SK-N-SH (cell line): ENCODE results near the gene MYOZ2. TPM values are rescaled to one million over a fixed set of nuclear protein-coding genes. Genes with fewer than 3 reads are reported as not detected.

Experiments used
- CTCF ChIA-PET: fragments of 300-600, 350-600 bp; formaldehyde crosslinking; extraction: SDS; loops from one replicate; lab custom pipeline; 2021; lab: Yijun Ruan, JAX
- POLR2A ChIA-PET: fragments of 350-600 bp; sonication (Branson Sonifier 250); formaldehyde crosslinking; extraction: SDS; loops from one replicate; lab custom pipeline; 2020; ENCODE audit warnings: antibody characterized with exemption, inconsistent platforms; lab: Yijun Ruan, JAX
- DNase-seq: peaks from one replicate; pipeline ENCODE4 v3.0.0; 2012
- H2AFZ ChIP-seq: fragments of 200-600 bp; sonication (generic); 2 replicates; pipeline ENCODE4 v1.8.1; 2016; ENCODE audit warnings: antibody characterized with exemption, mild to moderate bottlenecking, low read depth
- H3F3A ChIP-seq: fragments of 200-600 bp; sonication (generic); replicated peaks from 2 replicates; pipeline ENCODE3; 2016; ENCODE audit warnings: antibody characterized with exemption, mild to moderate bottlenecking; ENCODE audit not compliant: insufficient read depth
- H3K27ac ChIP-seq, 2 experiments: fragments of 200-500 bp in 1 of 2; fragments of 200-600 bp in 1 of 2; sonication (Bioruptor generic) in 1 of 2; sonication (generic), shearing (Covaris generic) in 1 of 2; 2 replicates each; pipeline versions ENCODE4 v1.5.1 to v1.6.1; 2014 to 2016; ENCODE audit warnings: low read depth in 2 of 2, inconsistent platforms in 1 of 2, low read length in 1 of 2, mild to moderate bottlenecking in 1 of 2, mixed read lengths in 1 of 2
- H3K27me3 ChIP-seq: fragments of 200-600 bp; sonication (generic), shearing (Covaris generic); 2 replicates; pipeline ENCODE4 v1.6.1; 2016; ENCODE audit warnings: mixed run types; ENCODE audit not compliant: insufficient read depth
- H3K36me3 ChIP-seq, 2 experiments: fragments of 200-500 bp in 1 of 2; fragments of 200-600 bp in 1 of 2; sonication (Bioruptor generic) in 1 of 2; sonication (generic) in 1 of 2; replicated peaks in 1 of 2; 2 replicates each; pipeline versions ENCODE3 to v1.5.1; 2014 to 2016; ENCODE audit warnings: low read length in 1 of 2, mild to moderate bottlenecking in 1 of 2; ENCODE audit not compliant: insufficient read depth in 2 of 2, control insufficient read depth in 1 of 2
- H3K4me1 ChIP-seq, 2 experiments: fragments of 200-500 bp in 1 of 2; fragments of 200-600 bp in 1 of 2; sonication (Bioruptor generic) in 1 of 2; sonication (generic), shearing (Covaris generic) in 1 of 2; 2 replicates each; pipeline versions ENCODE4 v1.5.1 to v1.6.1; 2014 to 2016; ENCODE audit warnings: low read depth in 1 of 2, low read length in 1 of 2, mixed run types in 1 of 2; ENCODE audit not compliant: insufficient read depth in 2 of 2, control insufficient read depth in 1 of 2
- H3K4me2 ChIP-seq: fragments of 200-600 bp; sonication (generic), shearing (Covaris generic); 2 replicates; pipeline ENCODE4 v1.6.1; 2017; ENCODE audit warnings: mixed run types
- H3K4me3 ChIP-seq, 2 experiments: fragments of 200-500 bp in 1 of 2; fragments of 200-600 bp in 1 of 2; sonication (Bioruptor generic) in 1 of 2; sonication (generic), shearing (Covaris generic) in 1 of 2; 2 replicates each; pipeline versions ENCODE4 v1.5.1 to v1.8.1; 2014 to 2016; ENCODE audit warnings: low read depth in 2 of 2, inconsistent platforms in 1 of 2, low read length in 1 of 2, mild to moderate bottlenecking in 1 of 2, mixed read lengths in 1 of 2, moderate library complexity in 1 of 2
- H3K79me2 ChIP-seq: fragments of 200-600 bp; sonication (generic); 2 replicates; pipeline ENCODE4 v1.8.1; 2017; ENCODE audit warnings: mild to moderate bottlenecking; ENCODE audit not compliant: insufficient read depth
- H3K9ac ChIP-seq: fragments of 200-600 bp; sonication (generic); 2 replicates; pipeline ENCODE4 v1.6.1; 2017; ENCODE audit warnings: mixed run types
- H3K9me2 ChIP-seq: fragments of 200-600 bp; sonication (generic); 2 replicates; pipeline ENCODE4 v1.6.1; 2017; ENCODE audit warnings: mixed run types
- H3K9me3 ChIP-seq: fragments of 200-600 bp; sonication (generic); 2 replicates; pipeline ENCODE4 v1.6.1; 2017; ENCODE audit warnings: mixed run types, mild to moderate bottlenecking, moderate library complexity
- H4K20me1 ChIP-seq: fragments of 200-600 bp; sonication (generic); 2 replicates; pipeline ENCODE4 v1.6.1; 2017; ENCODE audit warnings: mild to moderate bottlenecking, mixed run types; ENCODE audit not compliant: insufficient read depth
- CTCF ChIP-seq: fragments of 200-600 bp; sonication (generic); IDR thresholded peaks from 2 replicates; pipeline ENCODE4 v1.6.1; 2017; ENCODE audit warnings: antibody characterized with exemption, mild to moderate bottlenecking, moderate library complexity
- ELF1 ChIP-seq: IDR thresholded peaks from 2 replicates; pipeline ENCODE4 v1.4.0; 2012
- EP300 ChIP-seq, 2 experiments: IDR thresholded peaks; 2 replicates each; pipeline versions ENCODE4 v1.4.0 to v1.6.1; 2012; ENCODE audit warnings: borderline replicate concordance in 1 of 2, low read depth in 1 of 2, low read length in 1 of 2
- FOSL2 ChIP-seq: IDR thresholded peaks from 2 replicates; pipeline ENCODE4 v1.4.0; 2012; ENCODE audit warnings: low read depth, mild to moderate bottlenecking, moderate library complexity, borderline replicate concordance
- FOXM1 ChIP-seq: IDR thresholded peaks from 2 replicates; pipeline ENCODE4 v1.4.0; 2012; ENCODE audit warnings: low read depth, mild to moderate bottlenecking
- MAX ChIP-seq: IDR thresholded peaks from 2 replicates; pipeline ENCODE4 v1.4.0; 2012; ENCODE audit warnings: low read depth
- MXI1 ChIP-seq: IDR thresholded peaks from 2 replicates; pipeline ENCODE4 v1.6.1; 2012; ENCODE audit warnings: mild to moderate bottlenecking, low read depth, low read length, improper control_type of control experiment
- NFIC ChIP-seq: IDR thresholded peaks from 2 replicates; pipeline ENCODE4 v1.4.0; 2012; ENCODE audit warnings: borderline replicate concordance
- NRF1 ChIP-seq: IDR thresholded peaks from 2 replicates; pipeline ENCODE4 v1.6.1; 2012; ENCODE audit warnings: low read depth, mild to moderate bottlenecking, low read length
- POLR2AphosphoS5 ChIP-seq: IDR thresholded peaks from 2 replicates; pipeline ENCODE4 v1.6.1; 2012; ENCODE audit warnings: low read depth, low read length
- RAD21 ChIP-seq: IDR thresholded peaks from 2 replicates; pipeline ENCODE4 v1.6.1; 2012; ENCODE audit warnings: mild to moderate bottlenecking, low read length
- RFX5 ChIP-seq: IDR thresholded peaks from 2 replicates; pipeline ENCODE4 v1.6.1; 2012; ENCODE audit warnings: mild to moderate bottlenecking, improper control_type of control experiment, low read length
- SIN3A ChIP-seq: IDR thresholded peaks from 2 replicates; pipeline ENCODE4 v1.6.1; 2012; ENCODE audit warnings: low read depth, mild to moderate bottlenecking, low read length, moderate library complexity, borderline replicate concordance
- TAF1 ChIP-seq: IDR thresholded peaks from 2 replicates; pipeline ENCODE4 v1.6.1; 2012; ENCODE audit warnings: low read depth, mild to moderate bottlenecking, low read length, moderate library complexity, borderline replicate concordance
- TEAD4 ChIP-seq: IDR thresholded peaks from 2 replicates; pipeline ENCODE4 v1.4.0; 2012; ENCODE audit warnings: mild to moderate bottlenecking, borderline replicate concordance; ENCODE audit not compliant: insufficient read depth
- USF1 ChIP-seq: IDR thresholded peaks from 2 replicates; pipeline ENCODE4 v1.4.0; 2012; ENCODE audit warnings: low read depth, borderline replicate concordance
- USF2 ChIP-seq: fragments of 150-350 bp; IDR thresholded peaks from 2 replicates; pipeline ENCODE4 v1.6.1; 2017; ENCODE audit warnings: antibody characterized with exemption, low read length, low read depth, borderline replicate concordance
- ZBTB33 ChIP-seq: IDR thresholded peaks from 2 replicates; pipeline ENCODE4 v1.4.0; 2012; ENCODE audit warnings: low read depth, borderline replicate concordance
- WGBS: methylation state at CpG from one replicate; pipeline ENCODE4 v1.1.6; 2017; ENCODE audit warnings: low lambda C conversion rate; 5-methylcytosine and 5-hydroxymethylcytosine counted together
- polyA plus RNA-seq, 3 experiments: library from polyadenylated mRNA; depleted of rRNA; stranded (reverse); fragments of >200 nt; gene quantifications; 2 replicates each; pipeline ENCODE4 v1.2.3, GENCODE V29; 2012
- TF ChIP-seq, protein P1 (sequence below): IDR thresholded peaks from 2 replicates; pipeline ENCODE4 v1.6.1; 2012; ENCODE audit warnings: mild to moderate bottlenecking, low read depth, low read length, moderate library complexity

MYOZ2 gene
- polyA plus RNA-seq, 1 of the 3 experiments (the other 2 are of a cell fraction) = 0.26 TPM

DNA sequence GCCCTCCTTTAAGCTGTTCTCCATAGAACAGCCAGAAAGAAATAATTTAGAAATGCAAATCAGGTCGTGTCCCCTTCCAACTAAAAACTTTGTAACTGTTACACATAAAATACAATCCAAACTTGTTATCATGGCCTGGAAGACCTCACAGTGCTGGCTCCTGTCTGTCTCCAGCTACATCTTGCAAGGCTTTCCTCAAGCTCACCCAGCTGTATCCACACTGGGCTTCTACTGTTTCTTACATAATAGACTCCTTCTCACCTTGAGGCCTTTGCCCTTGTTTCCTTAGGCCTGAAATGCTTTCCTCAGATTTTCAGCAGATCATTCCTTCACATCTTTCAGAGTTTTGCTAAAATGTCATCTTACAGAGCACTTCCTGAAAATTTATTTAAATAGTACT is 43.4 kb downstream of the MYOZ2 start:
- ChIA-PET POLR2A (no interaction called here), CTCF (no interaction called here)
- 32% methylated on average over 1 of the region's 1 CpG for WGBS

More for the DNA sequence above, 43.4 kb downstream of the MYOZ2 start:
- no peak overlapping the region for H3K27ac ChIP-seq
- TF ChIP-seq TAF1 (no peak), RAD21 (no peak), TEAD4 (no peak), FOSL2 (no peak), RFX5 (no peak), ZBTB33 (no peak), EP300 (IDR thresholded peaks at IDR 0.05; ENCODE audit: borderline replicate concordance in 1 of 2, low read depth in 1 of 2, low read length in 1 of 2) (no peak), CTCF (no peak), MAX (no peak), USF2 (no peak), ELF1 (no peak), SIN3A (no peak), MXI1 (no peak), NFIC (no peak), USF1 (no peak), POLR2AphosphoS5 (no peak), FOXM1 (no peak), NRF1 (no peak)
- TF ChIP-seq, protein P1, sequence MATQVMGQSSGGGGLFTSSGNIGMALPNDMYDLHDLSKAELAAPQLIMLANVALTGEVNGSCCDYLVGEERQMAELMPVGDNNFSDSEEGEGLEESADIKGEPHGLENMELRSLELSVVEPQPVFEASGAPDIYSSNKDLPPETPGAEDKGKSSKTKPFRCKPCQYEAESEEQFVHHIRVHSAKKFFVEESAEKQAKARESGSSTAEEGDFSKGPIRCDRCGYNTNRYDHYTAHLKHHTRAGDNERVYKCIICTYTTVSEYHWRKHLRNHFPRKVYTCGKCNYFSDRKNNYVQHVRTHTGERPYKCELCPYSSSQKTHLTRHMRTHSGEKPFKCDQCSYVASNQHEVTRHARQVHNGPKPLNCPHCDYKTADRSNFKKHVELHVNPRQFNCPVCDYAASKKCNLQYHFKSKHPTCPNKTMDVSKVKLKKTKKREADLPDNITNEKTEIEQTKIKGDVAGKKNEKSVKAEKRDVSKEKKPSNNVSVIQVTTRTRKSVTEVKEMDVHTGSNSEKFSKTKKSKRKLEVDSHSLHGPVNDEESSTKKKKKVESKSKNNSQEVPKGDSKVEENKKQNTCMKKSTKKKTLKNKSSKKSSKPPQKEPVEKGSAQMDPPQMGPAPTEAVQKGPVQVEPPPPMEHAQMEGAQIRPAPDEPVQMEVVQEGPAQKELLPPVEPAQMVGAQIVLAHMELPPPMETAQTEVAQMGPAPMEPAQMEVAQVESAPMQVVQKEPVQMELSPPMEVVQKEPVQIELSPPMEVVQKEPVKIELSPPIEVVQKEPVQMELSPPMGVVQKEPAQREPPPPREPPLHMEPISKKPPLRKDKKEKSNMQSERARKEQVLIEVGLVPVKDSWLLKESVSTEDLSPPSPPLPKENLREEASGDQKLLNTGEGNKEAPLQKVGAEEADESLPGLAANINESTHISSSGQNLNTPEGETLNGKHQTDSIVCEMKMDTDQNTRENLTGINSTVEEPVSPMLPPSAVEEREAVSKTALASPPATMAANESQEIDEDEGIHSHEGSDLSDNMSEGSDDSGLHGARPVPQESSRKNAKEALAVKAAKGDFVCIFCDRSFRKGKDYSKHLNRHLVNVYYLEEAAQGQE = no peak
- no peaks in the 10 kb centered on the region for H3K79me2 ChIP-seq
- no peak overlapping the region for H3K4me2 ChIP-seq
- H3K27me3 ChIP-seq = no peaks in the 10 kb centered on the region
- no peaks in the 10 kb centered on the region for H3K36me3 ChIP-seq
- no peaks in the 10 kb centered on the region for H3K9me2 ChIP-seq
- no peaks in the 10 kb centered on the region for H3K9me3 ChIP-seq
- no peak for DNase-seq
- no peaks in the 10 kb centered on the region for H3F3A ChIP-seq
- H3K4me1 ChIP-seq = no peaks in the 10 kb centered on the region
- no peaks in the 10 kb centered on the region for H4K20me1 ChIP-seq
- H3K4me3 ChIP-seq = no peak overlapping the region
- no peak overlapping the region for H2AFZ ChIP-seq
- H3K9ac ChIP-seq = no peak overlapping the region
